DMS53 treated with DMSO at 0.1 percent for 48 hours (cell line): ENCODE data around the gene SEMA4B.
A peak's percentile ranks its signal among the peaks of the same experiment; 100 is the strongest.

Experiments
- DNase-seq: peaks from one replicate; lab custom pipeline; 2025; ENCODE audit not compliant: unreplicated experiment; lab: John Stamatoyannopoulos, UW

Gene SEMA4B

GRCh38 chr15:90225504-90226234 is 24.5 kb downstream of the SEMA4B start:
- DNase-seq = no peak

DNA sequence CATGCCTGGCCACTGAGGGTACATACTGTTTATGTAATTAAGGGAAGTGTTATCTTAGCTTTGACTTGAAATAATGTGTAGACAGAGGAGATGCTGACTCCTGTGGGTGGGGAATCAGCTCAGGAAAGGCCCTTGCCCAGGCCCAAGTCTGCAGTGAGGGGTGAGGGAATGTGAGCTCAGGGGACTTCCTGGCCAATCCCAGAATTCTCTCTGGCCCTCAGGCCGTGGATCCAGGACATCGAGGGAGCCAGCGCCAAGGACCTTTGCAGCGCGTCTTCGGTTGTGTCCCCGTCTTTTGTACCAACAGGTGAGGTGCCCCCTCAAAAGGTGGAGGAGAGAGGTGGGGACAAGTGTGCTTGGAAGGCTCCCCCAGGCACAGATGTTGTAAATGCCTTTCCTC is 26.2 kb downstream of the SEMA4B start:
- DNase-seq = no peak

DNA sequence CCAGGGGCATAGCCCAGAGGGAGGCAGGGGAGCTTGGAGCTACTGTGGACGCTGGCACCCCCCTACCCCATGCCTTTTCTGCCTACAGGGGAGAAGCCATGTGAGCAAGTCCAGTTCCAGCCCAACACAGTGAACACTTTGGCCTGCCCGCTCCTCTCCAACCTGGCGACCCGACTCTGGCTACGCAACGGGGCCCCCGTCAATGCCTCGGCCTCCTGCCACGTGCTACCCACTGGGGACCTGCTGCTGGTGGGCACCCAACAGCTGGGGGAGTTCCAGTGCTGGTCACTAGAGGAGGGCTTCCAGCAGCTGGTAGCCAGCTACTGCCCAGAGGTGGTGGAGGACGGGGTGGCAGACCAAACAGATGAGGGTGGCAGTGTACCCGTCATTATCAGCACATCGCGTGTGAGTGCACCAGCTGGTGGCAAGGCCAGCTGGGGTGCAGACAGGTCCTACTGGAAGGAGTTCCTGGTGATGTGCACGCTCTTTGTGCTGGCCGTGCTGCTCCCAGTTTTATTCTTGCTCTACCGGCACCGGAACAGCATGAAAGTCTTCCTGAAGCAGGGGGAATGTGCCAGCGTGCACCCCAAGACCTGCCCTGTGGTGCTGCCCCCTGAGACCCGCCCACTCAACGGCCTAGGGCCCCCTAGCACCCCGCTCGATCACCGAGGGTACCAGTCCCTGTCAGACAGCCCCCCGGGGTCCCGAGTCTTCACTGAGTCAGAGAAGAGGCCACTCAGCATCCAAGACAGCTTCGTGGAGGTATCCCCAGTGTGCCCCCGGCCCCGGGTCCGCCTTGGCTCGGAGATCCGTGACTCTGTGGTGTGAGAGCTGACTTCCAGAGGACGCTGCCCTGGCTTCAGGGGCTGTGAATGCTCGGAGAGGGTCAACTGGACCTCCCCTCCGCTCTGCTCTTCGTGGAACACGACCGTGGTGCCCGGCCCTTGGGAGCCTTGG is 27.0 kb downstream of the SEMA4B start:
- DNase-seq = no peak

DNA sequence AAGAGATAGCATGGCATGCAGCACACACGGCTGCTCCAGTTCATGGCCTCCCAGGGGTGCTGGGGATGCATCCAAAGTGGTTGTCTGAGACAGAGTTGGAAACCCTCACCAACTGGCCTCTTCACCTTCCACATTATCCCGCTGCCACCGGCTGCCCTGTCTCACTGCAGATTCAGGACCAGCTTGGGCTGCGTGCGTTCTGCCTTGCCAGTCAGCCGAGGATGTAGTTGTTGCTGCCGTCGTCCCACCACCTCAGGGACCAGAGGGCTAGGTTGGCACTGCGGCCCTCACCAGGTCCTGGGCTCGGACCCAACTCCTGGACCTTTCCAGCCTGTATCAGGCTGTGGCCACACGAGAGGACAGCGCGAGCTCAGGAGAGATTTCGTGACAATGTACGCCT is 27.8 kb downstream of the SEMA4B start:
- DNase-seq = no peak

GRCh38 chr15:90230071-90230494 is 29.0 kb downstream of the SEMA4B start:
- DNase-seq = no peak

DNA sequence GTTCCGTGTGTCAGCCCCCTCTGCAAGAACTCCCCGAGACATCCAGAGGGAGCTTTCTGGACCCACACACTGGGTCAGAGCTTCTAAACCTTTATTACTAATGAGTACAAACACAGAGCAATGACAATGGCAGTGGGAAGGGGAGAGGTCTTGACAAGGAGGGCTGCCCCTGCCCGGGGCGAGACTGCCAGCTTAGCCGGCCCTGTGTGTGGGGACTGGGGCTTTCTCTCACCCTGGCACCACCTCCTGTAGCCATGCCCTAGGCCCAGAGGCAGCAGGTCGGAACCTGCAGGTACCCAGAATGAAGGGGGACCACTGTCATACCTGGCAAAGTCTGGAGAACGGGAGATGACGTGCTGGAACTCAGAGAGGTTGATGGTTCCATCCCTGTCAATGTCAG is 29.5 kb downstream of the SEMA4B start:
- DNase-seq = no peak

DNA sequence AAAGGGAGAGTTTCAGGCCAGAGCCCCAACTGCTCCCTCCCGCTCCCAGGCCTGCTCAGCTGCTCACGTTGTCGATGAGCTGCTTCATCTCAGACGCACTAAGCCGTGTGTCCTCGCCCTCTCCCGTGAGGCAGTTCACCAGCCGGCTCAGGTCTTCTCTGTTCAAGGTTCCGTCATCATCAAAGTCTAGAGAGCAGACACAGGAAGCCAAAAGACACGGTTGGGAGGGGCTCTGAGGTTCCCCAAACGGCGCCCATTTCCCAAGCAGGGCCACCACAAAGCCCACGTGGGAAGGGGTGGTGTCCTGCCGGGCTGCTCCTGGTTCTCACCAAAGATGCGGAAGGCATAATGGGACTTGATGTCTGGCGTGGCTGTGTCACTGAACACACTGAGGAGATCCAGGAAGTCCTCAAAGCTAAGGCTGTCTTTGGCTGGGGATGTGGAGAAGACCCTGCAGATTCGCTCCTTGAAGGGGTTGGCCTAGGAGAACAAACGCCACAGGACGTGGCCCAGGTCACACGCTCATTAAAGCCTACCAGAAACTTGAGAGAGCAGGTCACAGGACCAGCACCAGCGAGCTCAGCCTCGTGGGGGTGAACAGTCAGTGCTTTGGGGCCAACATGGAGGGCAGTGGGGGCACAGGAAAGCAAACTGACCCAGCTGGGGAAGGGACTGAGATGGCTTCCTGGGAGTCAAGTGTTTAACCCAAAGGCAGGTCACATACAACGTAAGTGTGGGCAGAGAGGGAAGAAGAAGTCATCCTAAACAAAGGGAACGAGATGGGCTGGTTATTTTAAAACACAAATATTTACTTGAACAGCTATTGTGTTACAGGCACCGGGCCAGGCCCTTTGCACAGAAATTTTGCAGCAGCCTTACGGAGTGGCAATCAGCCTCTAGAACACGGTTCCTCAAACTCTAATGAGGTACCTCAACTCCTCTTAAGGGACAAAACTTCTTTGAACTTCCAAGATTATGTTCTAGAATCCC is 30.2 kb downstream of the SEMA4B start:
- DNase-seq = no peak

- no peak for DNase-seq
Measured at GRCh38 chr15:90232196-90232595, 31.1 kb downstream of the SEMA4B start.

- peak; percentile 13 for DNase-seq
Measured at GRCh38 chr15:90232941-90233386, 31.8 kb downstream of the SEMA4B start.

- DNase-seq = no peak
Measured at GRCh38 chr15:90233387-90234095, 32.4 kb downstream of the SEMA4B start, which contains the start of gene CIB1. TSS of gene CIB1 (minus strand) at chr15:90233941. CDS start at chr15:90233885, 56 bp downstream.

GRCh38 chr15:90234096-90234988 is 33.2 kb downstream of the SEMA4B start, which contains the start of gene GDPGP1:
TSS of gene GDPGP1 (plus strand) at chr15:90234209. CDS start at chr15:90240909, 6,700 bp downstream.
- peak; percentile 71 for DNase-seq

DNA sequence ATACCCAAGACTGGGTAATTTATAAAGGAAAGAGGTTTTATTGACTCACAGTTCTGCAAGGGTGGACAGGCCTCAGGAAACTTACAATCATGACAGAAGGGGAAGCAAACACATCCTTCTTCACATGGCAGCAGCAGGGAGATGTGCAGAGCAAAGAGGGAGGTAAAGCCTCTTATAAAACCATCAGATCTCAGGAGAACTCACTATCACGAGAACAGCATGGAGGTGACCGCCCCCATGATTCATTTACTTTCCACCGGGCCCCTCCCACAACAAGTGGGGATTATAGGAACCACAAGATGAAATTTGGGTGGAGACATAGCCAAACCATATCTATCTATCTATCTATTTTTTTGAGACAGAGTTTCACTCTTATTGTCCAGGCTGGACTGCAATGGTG is 38.2 kb downstream of the SEMA4B start:
- DNase-seq = no peak

DNA sequence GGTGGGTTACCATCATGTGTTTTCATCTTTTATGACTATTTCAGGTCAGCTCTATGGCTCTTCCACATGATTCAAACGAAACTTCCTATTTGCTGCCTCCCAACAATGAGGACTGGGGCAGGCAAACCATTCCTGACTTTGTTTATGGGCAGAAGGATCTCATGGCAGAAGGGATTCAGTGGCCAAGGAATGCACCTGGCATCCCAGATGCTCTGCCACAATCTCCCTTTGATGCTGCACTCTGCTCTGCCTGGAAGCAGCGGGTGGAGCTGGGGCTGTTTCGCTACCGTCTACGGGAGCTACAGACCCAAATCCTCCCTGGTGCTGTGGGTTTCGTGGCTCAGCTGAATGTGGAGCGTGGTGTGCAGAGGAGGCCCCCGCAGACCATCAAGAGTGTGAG is 39.7 kb downstream of the SEMA4B start:
- DNase-seq = no peak

DNA sequence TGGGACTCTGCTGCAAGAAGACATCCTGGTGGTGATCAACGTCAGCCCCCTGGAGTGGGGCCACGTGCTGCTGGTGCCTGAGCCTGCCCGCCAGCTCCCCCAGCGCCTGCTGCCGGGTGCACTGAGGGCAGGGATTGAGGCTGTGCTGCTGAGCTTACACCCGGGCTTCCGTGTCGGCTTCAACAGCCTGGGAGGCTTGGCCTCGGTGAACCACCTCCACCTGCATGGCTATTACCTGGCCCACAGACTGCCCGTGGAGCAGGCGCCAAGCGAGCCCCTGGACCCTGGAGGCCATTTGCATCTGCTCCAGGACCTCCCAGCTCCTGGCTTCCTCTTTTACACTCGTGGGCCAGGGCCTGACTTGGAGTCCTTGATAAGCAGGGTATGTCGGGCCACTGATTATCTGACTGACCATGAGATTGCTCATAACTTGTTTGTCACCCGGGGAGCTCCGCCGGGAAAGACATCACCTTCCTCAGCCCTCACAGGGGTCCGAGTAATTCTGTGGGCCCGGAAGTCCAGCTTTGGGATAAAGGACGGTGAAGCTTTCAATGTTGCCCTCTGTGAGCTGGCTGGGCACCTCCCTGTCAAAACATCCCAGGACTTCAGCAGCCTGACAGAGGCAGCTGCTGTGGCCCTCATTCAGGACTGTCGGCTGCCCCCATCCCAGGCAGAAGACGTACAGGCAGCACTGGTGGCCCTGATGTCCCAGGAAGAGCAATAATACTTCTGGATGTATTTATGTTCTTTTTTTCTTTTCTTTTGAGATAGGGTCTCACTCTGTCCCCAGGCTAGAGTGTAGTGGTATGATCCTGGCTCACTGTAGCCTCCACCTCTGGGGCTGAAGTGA is 40.4 kb downstream of the SEMA4B start:
- DNase-seq = no peak

- DNase-seq = no peak
Measured at GRCh38 chr15:90243943-90244639, 43.0 kb downstream of the SEMA4B start.

GRCh38 chr15:90248789-90249202 is 47.7 kb downstream of the SEMA4B start:
- DNase-seq = peak; percentile 3

GRCh38 chr15:90249203-90249863 is 48.2 kb downstream of the SEMA4B start, which contains the start of gene TTLL13:
TSS of gene TTLL13 (plus strand) at chr15:90249556. CDS start at chr15:90250631, 1,075 bp downstream.
- peak; percentile 46 for DNase-seq
